ENCODE data around the gene SNN.

DNA sequence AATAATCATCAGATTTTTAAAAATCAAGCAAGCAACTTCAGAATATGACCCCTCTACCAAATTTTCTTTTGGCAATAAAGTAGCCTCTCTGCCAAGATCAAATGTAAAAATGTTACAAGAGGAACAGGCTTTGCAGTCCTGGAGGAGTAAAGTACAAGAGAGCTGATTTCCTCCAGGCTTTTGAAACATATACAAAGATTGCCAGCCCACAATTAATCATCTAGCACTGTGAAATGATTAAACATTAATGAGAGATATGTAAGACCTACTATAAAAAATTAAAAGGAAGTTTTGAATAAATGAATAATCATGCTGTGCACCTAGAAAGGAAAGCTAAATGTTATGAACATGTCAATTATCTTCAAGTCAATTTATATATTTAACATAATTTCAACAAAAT lies 48.1 kb downstream of the SNN start:
- TF ChIP-seq EP300 (IDR thresholded peaks at IDR 0.05) (no peak), POLR2A (IDR thresholded peaks at IDR 0.05) (no peak)
- TF ChIP-seq, protein P1, sequence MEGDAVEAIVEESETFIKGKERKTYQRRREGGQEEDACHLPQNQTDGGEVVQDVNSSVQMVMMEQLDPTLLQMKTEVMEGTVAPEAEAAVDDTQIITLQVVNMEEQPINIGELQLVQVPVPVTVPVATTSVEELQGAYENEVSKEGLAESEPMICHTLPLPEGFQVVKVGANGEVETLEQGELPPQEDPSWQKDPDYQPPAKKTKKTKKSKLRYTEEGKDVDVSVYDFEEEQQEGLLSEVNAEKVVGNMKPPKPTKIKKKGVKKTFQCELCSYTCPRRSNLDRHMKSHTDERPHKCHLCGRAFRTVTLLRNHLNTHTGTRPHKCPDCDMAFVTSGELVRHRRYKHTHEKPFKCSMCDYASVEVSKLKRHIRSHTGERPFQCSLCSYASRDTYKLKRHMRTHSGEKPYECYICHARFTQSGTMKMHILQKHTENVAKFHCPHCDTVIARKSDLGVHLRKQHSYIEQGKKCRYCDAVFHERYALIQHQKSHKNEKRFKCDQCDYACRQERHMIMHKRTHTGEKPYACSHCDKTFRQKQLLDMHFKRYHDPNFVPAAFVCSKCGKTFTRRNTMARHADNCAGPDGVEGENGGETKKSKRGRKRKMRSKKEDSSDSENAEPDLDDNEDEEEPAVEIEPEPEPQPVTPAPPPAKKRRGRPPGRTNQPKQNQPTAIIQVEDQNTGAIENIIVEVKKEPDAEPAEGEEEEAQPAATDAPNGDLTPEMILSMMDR (IDR thresholded peaks at IDR 0.05), result no peak

Measured in ovary (tissue), 3 donors.